Measurements from ENCODE around the gene ZRANB1. TPM values are rescaled to one million over a fixed set of nuclear protein-coding genes. Genes with fewer than 3 reads are reported as not detected.

ZRANB1 gene
- total RNA-seq, 1 donor from 2014 or later, result 24.7 TPM

DNA sequence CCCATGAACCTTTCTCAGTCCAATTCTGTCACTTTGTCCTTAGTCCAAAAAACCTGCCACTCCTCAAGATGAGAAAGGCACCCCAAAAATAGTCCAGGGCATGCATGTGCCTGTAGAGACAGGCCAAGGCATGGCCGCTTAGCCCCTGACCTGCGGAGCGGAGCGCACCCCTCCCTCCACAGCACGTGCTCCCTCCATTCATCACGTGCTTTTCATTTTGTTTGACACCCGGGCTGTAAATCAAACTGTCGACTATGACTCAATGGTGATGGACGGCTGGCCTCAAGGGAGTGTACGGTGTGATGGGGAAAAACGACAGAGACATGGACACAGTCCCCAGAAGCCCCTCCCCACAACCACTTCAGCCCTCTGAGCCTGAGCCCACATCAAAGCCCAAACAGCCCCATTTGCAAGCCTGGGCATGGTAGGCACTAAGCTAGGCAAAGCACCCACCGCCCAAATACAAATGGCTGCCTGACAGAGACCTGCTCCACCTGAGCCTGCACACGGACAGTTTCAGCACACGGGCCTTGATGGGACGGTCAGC lies 90.6 kb downstream of the ZRANB1 start:
- H3K27me3 Mint-ChIP-seq (ENCODE audit: low read depth), result no peaks in the 10 kb centered on the region
- no peak for DNase-seq (ENCODE audit: low spot score)
- H3K27ac Mint-ChIP-seq (ENCODE audit: unreplicated experiment), result no peak overlapping the region
- H3K4me1 Mint-ChIP-seq (ENCODE audit: low read depth), result peaks cover 85% of the 10 kb centered on the region
- TF ChIP-seq, protein P1, sequence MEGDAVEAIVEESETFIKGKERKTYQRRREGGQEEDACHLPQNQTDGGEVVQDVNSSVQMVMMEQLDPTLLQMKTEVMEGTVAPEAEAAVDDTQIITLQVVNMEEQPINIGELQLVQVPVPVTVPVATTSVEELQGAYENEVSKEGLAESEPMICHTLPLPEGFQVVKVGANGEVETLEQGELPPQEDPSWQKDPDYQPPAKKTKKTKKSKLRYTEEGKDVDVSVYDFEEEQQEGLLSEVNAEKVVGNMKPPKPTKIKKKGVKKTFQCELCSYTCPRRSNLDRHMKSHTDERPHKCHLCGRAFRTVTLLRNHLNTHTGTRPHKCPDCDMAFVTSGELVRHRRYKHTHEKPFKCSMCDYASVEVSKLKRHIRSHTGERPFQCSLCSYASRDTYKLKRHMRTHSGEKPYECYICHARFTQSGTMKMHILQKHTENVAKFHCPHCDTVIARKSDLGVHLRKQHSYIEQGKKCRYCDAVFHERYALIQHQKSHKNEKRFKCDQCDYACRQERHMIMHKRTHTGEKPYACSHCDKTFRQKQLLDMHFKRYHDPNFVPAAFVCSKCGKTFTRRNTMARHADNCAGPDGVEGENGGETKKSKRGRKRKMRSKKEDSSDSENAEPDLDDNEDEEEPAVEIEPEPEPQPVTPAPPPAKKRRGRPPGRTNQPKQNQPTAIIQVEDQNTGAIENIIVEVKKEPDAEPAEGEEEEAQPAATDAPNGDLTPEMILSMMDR (IDR thresholded peaks at IDR 0.05), result no peak
- peaks cover 2% of the 10 kb centered on the region for H3K36me3 Mint-ChIP-seq (ENCODE audit: low read depth)
- H3K9me3 Mint-ChIP-seq (ENCODE audit: low read depth), result no peaks in the 10 kb centered on the region
- H3K4me3 Mint-ChIP-seq (ENCODE audit: unreplicated experiment), result no peak overlapping the region

DNA sequence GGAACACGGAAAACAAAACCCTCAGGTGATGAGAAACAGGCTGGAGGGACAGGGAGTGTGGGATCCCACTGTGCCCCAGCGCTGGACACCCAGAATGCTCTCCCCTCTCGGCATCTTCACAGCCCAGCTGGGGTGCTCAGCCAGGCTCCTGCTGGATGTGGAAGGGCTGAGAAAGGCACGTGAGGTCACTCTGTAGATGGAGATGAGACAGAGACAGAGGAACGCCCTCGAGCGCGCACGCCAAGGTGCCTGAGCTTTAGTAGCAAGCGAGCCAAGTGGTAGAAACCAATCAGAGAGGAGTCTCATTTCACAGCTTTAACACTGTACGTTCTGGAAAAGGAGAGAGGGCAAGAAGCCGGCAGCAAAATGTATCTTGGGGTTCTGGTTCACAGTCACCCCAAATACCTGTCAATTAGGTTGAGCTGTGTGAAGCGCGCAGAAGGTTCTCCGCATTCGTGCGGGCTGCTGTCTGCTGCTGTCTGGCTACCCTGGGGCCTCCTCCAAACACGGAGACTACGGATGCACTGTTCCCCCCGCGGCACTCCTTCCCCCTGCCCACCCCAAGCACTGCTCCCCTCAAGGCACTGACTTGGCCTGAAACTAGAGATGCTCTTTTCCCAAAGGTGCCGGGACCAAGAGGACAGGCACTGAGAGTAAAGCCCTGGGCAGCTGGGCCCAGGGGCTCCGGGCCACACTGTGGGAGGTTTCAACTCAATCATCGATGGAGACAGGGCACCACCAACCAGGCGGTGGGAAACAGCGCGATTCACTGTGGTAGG lies 91.4 kb downstream of the ZRANB1 start:
- Mint-ChIP-seq H3K27me3 (ENCODE audit: low read depth) (no peaks in the 10 kb centered on the region), H3K4me3 (ENCODE audit: unreplicated experiment) (no peak overlapping the region), H3K36me3 (ENCODE audit: low read depth) (peaks cover 2% of the 10 kb centered on the region), H3K4me1 (ENCODE audit: low read depth) (peaks cover 87% of the 10 kb centered on the region), H3K27ac (ENCODE audit: unreplicated experiment) (peak overlapping the region; percentile 99), H3K9me3 (ENCODE audit: low read depth) (no peaks in the 10 kb centered on the region)
- no peak for DNase-seq (ENCODE audit: low spot score)
- TF ChIP-seq, protein P1 (IDR thresholded peaks at IDR 0.05), result no peak

DNA sequence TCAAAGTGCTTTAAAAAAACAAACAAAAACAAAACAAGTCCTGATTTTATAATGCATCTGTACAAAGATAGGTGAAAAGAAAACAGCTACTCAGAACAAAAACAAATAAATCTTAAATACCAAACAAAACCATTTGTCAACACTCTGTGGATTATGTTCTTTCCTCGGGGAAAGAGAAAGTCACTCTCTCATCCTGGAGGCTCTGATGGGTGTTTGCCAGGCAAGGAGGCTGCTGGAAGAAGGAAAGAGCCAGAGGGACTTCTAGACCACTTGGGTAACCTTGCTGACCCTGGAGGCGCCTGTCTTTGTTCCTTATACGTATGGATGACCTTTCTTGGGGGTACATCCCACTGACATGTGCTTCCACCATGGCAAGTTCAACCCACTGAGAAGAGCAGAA lies 92.8 kb downstream of the ZRANB1 start:
- Mint-ChIP-seq H3K4me1 (ENCODE audit: low read depth) (peaks cover 88% of the 10 kb centered on the region), H3K36me3 (ENCODE audit: low read depth) (peaks cover 2% of the 10 kb centered on the region), H3K27ac (ENCODE audit: unreplicated experiment) (peak overlapping the region; percentile 99), H3K9me3 (ENCODE audit: low read depth) (no peaks in the 10 kb centered on the region), H3K27me3 (ENCODE audit: low read depth) (no peaks in the 10 kb centered on the region), H3K4me3 (ENCODE audit: unreplicated experiment) (peak overlapping the region; percentile 35)
- TF ChIP-seq, protein P1 (IDR thresholded peaks at IDR 0.05), result no peak
- no peak for DNase-seq (ENCODE audit: low spot score)

DNA sequence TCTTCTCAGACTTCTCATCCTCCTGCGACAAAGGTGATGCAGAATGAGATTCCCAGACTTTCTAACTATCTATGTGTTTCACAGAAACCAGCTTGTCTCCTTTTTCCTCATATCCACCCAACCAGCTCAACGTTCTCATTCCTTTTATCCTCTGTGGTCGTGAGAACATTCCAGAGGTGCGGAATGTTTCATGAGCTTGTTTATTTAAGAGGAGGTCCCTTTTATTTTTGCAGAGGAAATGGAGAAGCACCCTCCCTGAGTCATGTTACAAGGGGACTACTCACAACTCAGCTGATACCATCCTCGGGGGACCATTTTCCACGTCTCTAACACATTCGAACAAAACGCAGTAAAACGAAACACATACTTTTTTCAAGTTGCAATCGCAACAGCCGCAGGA lies 93.2 kb downstream of the ZRANB1 start:
- TF ChIP-seq, protein P1 (IDR thresholded peaks at IDR 0.05), result no peak
- Mint-ChIP-seq H3K36me3 (ENCODE audit: low read depth) (peaks cover 2% of the 10 kb centered on the region), H3K9me3 (ENCODE audit: low read depth) (no peaks in the 10 kb centered on the region), H3K4me3 (ENCODE audit: unreplicated experiment) (peak overlapping the region; percentile 35), H3K27me3 (ENCODE audit: low read depth) (no peaks in the 10 kb centered on the region), H3K27ac (ENCODE audit: unreplicated experiment) (peak overlapping the region; percentile 99), H3K4me1 (ENCODE audit: low read depth) (peaks cover 85% of the 10 kb centered on the region)
- no peak for DNase-seq (ENCODE audit: low spot score)

DNA sequence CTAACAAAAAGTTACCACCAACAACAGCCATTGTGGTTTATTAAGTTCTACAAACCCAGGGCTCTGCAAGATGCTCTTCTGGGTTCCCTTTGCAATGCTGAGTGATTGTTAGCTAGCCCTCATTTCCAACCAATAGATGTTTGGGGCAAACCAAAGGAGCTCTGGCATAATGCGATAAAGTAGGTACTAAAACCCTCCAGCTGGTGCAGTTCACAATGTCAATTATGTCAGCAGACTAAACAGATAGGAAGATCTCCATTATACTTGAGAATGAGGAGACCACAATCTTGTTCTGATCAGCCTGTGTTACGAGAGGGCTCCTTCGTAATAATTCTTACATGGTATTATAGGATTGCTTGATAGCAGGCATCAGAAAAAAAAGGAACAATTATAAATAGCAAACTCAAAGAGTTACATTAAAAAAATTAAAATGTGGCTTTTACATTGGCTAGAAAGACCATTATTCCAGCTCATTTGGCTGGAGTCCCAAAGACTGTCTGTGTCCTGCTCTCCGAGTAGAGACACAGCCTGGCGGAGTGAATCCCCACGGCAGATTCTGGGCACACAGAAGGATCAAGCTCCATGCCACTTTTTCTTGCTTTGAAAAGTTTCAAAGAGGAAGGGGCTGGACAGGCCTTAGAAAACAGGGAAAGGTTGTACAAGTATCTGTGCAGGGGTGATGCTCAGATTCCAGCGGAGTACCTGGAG lies 93.8 kb downstream of the ZRANB1 start:
- DNase-seq (ENCODE audit: low spot score), result no peak
- no peaks in the 10 kb centered on the region for H3K9me3 Mint-ChIP-seq (ENCODE audit: low read depth)
- H3K4me1 Mint-ChIP-seq (ENCODE audit: low read depth), result peaks cover 84% of the 10 kb centered on the region
- H3K4me3 Mint-ChIP-seq (ENCODE audit: unreplicated experiment), result peak overlapping the region; percentile 35
- H3K27ac Mint-ChIP-seq (ENCODE audit: unreplicated experiment), result peak overlapping the region; percentile 99
- TF ChIP-seq, protein P1 (IDR thresholded peaks at IDR 0.05), result no peak
- no peaks in the 10 kb centered on the region for H3K27me3 Mint-ChIP-seq (ENCODE audit: low read depth)
- H3K36me3 Mint-ChIP-seq (ENCODE audit: low read depth), result peaks cover 2% of the 10 kb centered on the region

All from chondrocyte (in vitro differentiated cells).